DMS153 treated with DMSO at 0.1 percent for 48 hours (cell line): ENCODE measurements around the gene TENM4.
"Not testable (repeated sequence)": the region's sequence is repeated elsewhere in the genome, so short reads cannot be mapped to it uniquely, and the experiment has no call there.

Experiments used
- DNase-seq: peaks from one replicate; lab custom pipeline; 2025; ENCODE audit not compliant: unreplicated experiment; lab: John Stamatoyannopoulos, UW

Gene TENM4

GRCh38 chr11:78654071-78654470 lies 786.8 kb downstream of the TENM4 start:
- no peak for DNase-seq

DNA sequence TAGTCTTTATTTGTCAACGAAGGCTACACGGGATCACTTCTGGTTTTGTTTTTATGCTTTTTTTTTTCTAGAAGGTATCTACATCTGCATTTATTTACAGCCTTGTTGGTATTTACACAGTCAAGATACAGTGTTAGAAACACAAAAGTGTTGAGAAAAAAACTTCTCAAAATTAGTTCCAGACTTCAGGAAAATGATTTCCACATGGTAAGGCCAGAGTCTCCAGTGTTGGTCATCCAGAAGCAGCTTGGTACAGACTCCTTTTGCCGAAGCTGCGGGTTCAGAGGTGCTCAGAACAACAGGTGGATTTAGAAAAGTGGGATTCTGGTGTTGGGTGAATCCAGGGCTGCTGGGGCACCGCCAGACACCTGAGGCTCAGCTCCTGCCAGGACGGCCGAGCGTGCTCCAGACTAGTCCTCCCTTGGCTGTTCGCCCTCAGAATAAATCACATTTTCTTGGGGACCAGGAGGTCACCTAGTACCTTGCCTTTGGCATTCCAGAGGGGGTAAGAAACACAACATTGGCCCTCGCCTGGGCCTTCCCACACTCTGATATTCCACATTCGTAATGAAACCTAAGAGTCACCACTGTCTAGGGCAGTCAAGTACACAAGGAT lies 787.4 kb downstream of the TENM4 start:
- DNase-seq: no peak

DNA sequence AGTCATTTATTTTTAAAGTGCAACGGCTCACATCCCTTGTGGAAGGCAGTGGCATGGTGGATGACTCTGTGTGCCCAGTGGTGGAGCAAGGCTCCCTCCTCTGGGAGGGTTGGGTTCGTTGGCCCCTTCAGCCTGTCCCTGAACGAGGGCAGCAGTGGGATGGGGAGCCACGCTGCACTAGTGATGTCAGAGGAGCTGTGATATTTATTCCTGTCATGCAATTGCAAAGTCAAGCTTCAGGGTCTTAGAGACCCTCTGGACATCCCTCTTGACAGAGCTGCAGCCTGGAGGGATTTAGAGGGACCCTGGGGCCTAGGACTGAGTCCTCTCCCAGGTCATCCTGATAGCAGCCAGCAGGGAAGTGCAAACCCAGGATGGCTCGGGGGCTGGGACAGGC lies 788.0 kb downstream of the TENM4 start:
- DNase-seq: no peak

- DNase-seq: no peak
These were observed 788.6 kb downstream of the TENM4 start for GRCh38 chr11:78651923-78652842.

DNA sequence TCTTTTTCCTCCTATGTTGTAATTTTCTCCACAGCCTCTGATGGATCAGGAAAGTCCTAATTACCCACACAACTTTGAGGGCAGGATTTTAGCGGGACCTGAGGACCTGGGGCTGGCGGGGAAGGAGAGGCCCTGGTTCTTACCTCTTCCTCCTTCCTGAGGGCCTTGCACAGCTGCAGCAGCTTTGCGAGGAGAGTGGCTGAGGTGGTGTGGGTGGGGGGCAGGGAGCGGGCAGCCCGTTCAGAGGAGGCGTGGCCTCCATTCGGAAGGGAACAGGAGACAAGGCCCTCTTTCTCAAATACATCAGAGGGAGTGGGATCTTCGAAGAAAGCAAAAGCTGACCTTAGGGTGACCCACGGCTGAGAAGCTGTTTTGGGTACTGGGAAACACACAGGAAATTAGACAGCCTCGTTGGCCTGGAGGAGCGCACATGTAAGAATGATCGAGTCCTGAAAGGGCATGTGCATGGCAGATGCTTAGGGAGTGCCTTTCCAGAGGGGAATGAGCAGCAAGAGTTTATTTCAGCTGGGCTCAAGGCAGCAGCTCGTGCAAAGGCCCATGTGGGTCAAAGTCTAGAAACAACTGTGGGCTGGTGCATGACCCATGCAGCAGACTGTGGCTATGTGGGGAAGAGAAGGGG lies 789.6 kb downstream of the TENM4 start:
- no peak for DNase-seq

DNA sequence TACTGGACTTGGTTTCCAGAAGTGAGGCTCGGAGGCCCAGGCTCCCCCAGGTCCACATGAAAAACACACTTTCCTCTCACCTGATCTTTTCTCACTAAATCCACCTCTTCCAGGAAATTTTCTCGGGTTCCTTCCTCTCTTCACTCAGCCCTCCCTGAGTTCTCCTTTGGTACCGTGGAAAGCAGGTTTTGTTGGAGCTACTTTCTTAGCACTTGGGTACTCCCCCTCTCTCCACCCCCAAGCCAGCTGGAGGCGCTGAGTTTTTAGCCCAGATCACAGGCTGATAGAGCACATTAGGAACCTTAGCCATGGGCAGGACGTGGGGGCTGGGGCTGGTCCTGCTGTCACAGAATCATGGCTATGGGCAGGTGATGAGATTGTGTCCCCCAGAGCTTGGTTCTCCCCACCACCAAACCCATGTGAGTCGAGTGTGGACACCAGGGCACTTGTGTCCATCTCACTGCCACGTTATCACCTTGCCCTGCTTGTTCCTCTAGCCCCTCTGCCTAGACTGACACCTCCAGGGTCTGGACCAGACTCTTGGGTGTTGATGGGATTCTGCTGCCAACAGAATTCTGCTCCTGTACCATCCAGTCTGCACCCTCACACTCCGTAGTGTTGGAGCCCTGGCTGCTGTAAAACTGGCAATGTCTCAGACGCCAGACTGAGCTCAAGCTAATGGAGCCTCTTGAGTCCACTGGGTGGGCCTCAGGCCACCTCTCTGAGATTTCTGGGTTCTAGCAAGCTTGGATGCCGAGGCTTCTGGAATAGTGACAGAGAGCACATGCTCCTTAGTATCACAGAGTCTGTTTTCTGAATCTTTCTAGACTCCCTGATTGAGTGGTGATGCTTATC lies 791.2 kb downstream of the TENM4 start:
- no peak for DNase-seq

DNA sequence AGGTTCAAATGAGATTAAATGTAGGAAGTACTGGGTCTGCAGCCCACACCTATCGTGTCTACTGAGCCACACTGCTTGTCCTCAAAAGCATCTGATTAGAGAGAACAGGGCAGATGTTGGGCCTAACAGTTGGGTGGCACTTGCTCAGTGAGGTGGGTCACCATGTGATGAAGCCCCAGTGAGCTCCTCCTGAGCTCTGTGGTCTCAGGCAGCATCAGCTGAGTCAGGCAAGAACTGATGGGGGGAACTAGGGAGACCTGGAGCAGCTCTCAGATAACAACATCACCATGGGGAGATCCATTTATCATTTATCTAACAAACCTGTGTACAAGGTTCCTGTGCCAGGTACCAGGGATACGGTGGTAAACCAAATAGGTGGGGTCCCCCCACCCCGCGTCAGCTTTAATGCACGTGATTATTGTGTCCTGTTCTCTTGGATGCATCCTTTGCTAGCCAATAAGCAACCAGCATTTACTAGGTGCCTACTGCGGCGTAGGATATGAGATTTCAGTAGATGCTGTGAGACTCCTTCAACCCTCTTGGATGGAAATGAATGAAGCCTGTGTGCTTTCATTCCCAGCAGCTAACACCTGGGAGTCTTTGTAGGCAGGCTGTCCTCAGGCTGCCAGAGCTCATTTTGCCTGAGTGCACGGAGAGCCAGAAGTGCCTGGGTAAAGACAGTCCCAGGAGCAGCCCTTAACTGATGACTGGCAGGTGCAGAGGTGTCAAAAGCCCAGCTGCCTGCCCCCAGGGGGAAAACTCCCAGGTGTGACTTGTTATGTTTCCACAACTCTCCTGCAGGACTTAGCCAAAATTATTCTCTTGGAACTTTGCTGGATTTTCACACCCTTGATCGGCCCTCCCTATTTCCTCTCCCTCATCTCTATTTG lies 792.6 kb downstream of the TENM4 start:
- no peak for DNase-seq

DNA sequence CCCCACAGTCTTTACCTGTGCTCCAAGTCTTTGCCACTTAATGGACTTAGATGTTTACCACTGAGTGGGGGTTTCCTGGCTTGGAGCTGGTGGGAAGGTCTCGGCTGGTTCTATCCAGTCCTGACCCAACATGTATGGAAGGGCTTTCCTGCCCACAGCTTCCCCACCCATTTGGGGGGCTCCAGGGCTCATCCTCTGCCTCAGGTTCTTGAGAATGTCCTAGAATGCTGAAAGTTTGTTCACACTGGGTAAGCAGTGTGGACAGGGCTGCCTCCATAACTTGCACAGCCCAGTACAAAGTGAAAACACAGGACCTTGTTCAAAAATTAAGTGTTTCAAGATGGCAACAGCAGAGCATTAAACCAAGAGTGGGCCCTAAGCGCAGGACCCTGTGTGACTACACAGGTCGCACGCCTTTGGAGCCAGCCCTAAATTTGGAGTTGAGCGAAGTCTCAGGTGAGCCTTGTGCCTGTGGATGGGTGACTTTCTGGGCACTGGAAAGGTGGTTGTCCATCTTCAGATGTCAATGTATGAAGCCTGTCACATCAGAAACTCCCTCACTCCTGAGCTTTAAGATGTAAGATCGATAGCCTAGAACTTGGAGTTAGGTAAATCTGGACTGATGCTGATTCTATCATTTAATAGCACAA lies 793.4 kb downstream of the TENM4 start:
- no peak for DNase-seq

- DNase-seq: peak; percentile 65
These were observed 794.2 kb downstream of the TENM4 start for GRCh38 chr11:78646564-78647185.

GRCh38 chr11:78645226-78646202 lies 795.3 kb downstream of the TENM4 start:
- peak; percentile 81 for DNase-seq

- no peak for DNase-seq
These were observed 797.2 kb downstream of the TENM4 start for GRCh38 chr11:78643676-78644056.

DNA sequence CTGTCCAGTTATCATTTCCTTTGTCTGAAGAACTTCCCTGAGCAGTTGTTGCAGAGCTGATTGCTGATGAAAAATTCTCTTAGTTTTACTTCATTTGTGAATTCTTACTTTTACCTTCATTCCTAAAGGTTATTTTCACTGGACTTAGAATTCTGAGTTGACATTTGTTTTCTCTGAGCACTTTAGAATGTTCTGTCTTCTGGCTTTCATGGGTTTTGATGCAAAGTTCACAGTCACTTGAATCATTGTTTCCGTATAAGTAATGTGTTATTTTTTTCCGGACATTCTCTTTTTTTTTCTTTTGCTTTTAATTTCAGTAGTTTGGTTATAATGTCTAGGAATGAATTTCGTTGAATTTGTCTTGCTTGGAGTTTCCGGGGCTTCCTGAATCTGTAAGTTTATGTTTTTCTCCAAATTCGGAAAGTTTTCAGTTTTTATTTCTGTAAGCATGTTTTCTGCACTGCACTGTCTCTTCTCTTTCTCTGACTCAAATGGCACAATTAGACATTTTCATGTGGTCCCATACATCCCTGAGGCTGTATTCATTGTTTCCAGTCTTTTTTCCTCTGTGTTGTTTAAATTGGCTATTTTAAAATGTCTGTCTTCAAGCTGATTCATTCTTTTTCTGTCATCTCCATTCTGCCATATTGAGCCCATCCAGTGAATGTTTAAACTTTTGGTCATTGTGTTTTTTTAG lies 797.7 kb downstream of the TENM4 start:
- no peak for DNase-seq

GRCh38 chr11:78641541-78641940 lies 799.3 kb downstream of the TENM4 start:
- no peak for DNase-seq

GRCh38 chr11:78638704-78639380 lies 802.0 kb downstream of the TENM4 start:
- DNase-seq: no peak

DNA sequence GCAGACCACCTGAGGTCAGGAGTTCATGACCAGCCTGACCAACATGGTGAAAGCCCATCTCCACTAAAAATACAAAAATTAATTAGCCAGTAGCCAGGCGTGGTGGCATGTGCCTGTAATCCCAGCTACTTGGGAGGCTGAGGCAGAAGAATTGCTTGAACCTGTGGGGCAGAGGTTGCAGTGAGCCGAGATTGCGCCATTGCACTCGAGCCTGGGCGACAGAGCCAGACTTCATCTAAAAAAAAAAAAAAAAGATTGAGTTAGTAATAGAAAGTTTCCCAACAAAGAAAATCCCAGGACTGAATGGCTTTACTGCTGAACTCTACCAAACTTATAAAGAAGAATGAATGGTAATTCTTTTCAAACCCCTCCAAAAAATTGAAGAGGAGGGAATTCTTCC lies 803.3 kb downstream of the TENM4 start:
- DNase-seq: not testable (repeated sequence)

DNA sequence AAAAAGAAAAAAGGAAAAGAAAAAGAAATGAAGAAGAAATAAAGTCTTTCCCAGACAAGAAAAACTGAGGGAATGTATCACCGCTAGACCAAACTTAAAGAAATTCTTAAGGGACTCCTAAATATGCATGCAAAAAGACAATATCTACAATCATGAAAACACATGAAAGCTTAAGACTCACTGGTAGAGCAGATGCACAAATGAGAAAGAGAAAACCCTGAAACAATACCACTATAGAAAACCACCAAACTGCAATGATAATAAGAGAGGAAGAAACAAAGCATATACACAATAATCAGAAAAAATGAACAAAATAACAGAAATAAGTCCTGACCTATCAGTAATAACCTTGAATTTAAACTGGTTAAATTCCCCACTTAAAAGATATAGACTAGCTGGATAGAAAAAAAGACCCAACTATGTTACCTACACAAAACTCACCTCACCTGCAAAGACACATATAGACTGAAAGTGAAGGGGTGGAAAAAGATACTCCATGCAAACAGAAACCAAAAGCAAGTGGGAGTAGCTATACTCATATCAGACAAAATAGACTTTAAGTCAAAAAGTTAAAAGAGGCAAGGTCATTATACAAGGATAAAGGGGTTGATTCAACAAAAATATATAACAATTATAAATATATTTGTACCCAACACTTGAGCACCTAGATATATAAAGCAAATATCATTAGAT lies 804.9 kb downstream of the TENM4 start:
- no peak for DNase-seq
